ENCODE measurements around the gene CHST1.

Gene CHST1

GRCh38 chr11:45692808-45693453, 27.5 kb upstream of the CHST1 start:
- Histone ChIP-seq H3K18ac (ENCODE audit: low read length) (no peak overlapping the region), H2BK120ac (ENCODE audit: low read depth, low read length) (no peak overlapping the region), H3K4me3 (ENCODE audit: low read length in 2 of 2) (no peak overlapping the region), H4K8ac (ENCODE audit: low read depth, low read length) (no peak overlapping the region), H2BK5ac (ENCODE audit: low read length) (peak overlapping the region; percentile 2), H2AFZ (ENCODE audit: low read length) (no peak overlapping the region), H3K4me2 (ENCODE audit: insufficient read depth, low read length, poor library complexity, severe bottlenecking) (no peak overlapping the region), H3K4me1 (ENCODE audit: control insufficient read depth in 2 of 2, insufficient read depth in 1 of 2, low read depth in 1 of 2, low read length in 2 of 2) (peaks cover 0 to 12% of the 10 kb centered on the region in 2 donors), H3K9ac (ENCODE audit: low read depth, low read length, poor library complexity) (no peak overlapping the region), H4K91ac (ENCODE audit: low read depth, low read length, poor library complexity) (no peak overlapping the region), H3K14ac (ENCODE audit: low read length) (no peak overlapping the region), H3K27me3 (ENCODE audit: control insufficient read depth in 3 of 3, insufficient read depth in 3 of 3, low read depth in 1 of 3, low read length in 3 of 3) (peaks cover 0 to 33% (median 0%) of the 10 kb centered on the region in 3 experiments), H3K36me3 (replicated peaks in 1 of 2; ENCODE audit: control insufficient read depth in 2 of 2, insufficient read depth in 2 of 2, low read length in 2 of 2) (no peaks in the 10 kb centered on the region), H3K27ac (replicated peaks; ENCODE audit: low read length) (no peak overlapping the region), H3K79me1 (ENCODE audit: low read depth, low read length) (no peaks in the 10 kb centered on the region), H3K23ac (ENCODE audit: low read depth, low read length, poor library complexity) (no peak overlapping the region), H2AK5ac (ENCODE audit: low read depth, low read length) (no peak overlapping the region), H2BK15ac (ENCODE audit: low read length) (no peak overlapping the region), H3K4ac (ENCODE audit: low read length) (no peak overlapping the region), H3K9me3 (replicated peaks in 1 of 2; ENCODE audit: control insufficient read depth in 2 of 2, insufficient read depth in 1 of 2, low read depth in 1 of 2, low read length in 2 of 2) (no peaks in the 10 kb centered on the region), H2BK12ac (ENCODE audit: low read length) (no peak overlapping the region)
- WGBS, 2 donors (ENCODE audit: extremely low coverage in 2 of 2, insufficient read length in 2 of 2, insufficient replicate concordance in 1 of 2) = no CpG with 5 or more reads among the region's 10 CpGs
- DNase-seq (ENCODE audit: low spot score) = no peak

DNA sequence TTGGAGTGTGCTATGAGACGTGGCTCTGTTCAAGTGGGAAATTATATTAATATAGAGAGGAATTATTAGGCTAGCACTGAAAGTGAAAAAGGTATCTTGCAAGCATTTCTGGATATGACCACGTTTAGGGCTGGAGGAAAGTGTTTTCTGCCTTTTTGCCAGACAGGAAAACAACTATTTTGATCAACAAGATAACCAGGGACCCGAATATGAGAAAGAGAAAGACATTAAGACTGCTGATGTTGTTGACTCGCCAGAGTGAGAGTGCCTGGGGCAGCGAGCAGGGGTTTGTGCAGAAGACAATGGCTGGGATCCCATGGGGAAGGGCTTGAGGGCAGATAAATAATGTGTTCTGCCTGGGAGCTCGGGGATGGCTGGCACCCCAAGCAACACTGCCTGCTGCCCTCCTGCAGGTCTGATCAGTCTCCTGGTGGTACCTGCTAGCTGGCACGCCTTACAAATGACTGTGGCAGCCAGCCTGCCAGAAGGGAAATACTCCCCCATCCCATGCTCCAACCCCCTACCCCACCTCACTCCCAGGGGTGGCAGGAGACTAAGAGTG, 23.1 kb upstream of the CHST1 start:
- no CpG with 5 or more reads among the region's 7 CpGs for WGBS, 2 donors (ENCODE audit: extremely low coverage in 2 of 2, insufficient read length in 2 of 2, insufficient replicate concordance in 1 of 2)
- Histone ChIP-seq H4K8ac (ENCODE audit: low read depth, low read length) (no peak overlapping the region), H3K4ac (ENCODE audit: low read length) (no peak overlapping the region), H3K9me3 (replicated peaks in 1 of 2; ENCODE audit: control insufficient read depth in 2 of 2, insufficient read depth in 1 of 2, low read depth in 1 of 2, low read length in 2 of 2) (no peaks in the 10 kb centered on the region), H2BK15ac (ENCODE audit: low read length) (no peak overlapping the region), H4K91ac (ENCODE audit: low read depth, low read length, poor library complexity) (no peak overlapping the region), H2AFZ (ENCODE audit: low read length) (no peak overlapping the region), H3K18ac (ENCODE audit: low read length) (no peak overlapping the region), H3K4me2 (ENCODE audit: insufficient read depth, low read length, poor library complexity, severe bottlenecking) (no peak overlapping the region), H3K4me1 (ENCODE audit: control insufficient read depth in 2 of 2, insufficient read depth in 1 of 2, low read depth in 1 of 2, low read length in 2 of 2) (peaks cover 0 to 17% of the 10 kb centered on the region in 2 donors), H3K23ac (ENCODE audit: low read depth, low read length, poor library complexity) (no peak overlapping the region), H3K27me3 (ENCODE audit: control insufficient read depth in 3 of 3, insufficient read depth in 3 of 3, low read depth in 1 of 3, low read length in 3 of 3) (peaks cover 0 to 32% (median 0%) of the 10 kb centered on the region in 3 experiments), H3K9ac (ENCODE audit: low read depth, low read length, poor library complexity) (no peak overlapping the region), H3K36me3 (replicated peaks in 1 of 2; ENCODE audit: control insufficient read depth in 2 of 2, insufficient read depth in 2 of 2, low read length in 2 of 2) (no peaks in the 10 kb centered on the region), H2BK5ac (ENCODE audit: low read length) (no peak overlapping the region), H2BK12ac (ENCODE audit: low read length) (no peak overlapping the region), H3K4me3 (ENCODE audit: low read length in 2 of 2) (no peak overlapping the region), H3K27ac (replicated peaks; ENCODE audit: low read length) (no peak overlapping the region), H2AK5ac (ENCODE audit: low read depth, low read length) (no peak overlapping the region), H3K14ac (ENCODE audit: low read length) (no peak overlapping the region), H2BK120ac (ENCODE audit: low read depth, low read length) (no peak overlapping the region), H3K79me1 (ENCODE audit: low read depth, low read length) (no peaks in the 10 kb centered on the region)
- no peak for DNase-seq (ENCODE audit: low spot score)

- no peak overlapping the region for H3K18ac ChIP-seq (ENCODE audit: low read length)
- H4K8ac ChIP-seq (ENCODE audit: low read depth, low read length) = no peak overlapping the region
- no peak for DNase-seq (ENCODE audit: low spot score)
- no peak overlapping the region for H2BK15ac ChIP-seq (ENCODE audit: low read length)
- H3K4ac ChIP-seq (ENCODE audit: low read length) = no peak overlapping the region
- H2AFZ ChIP-seq (ENCODE audit: low read length) = no peak overlapping the region
- H3K9ac ChIP-seq (ENCODE audit: low read depth, low read length, poor library complexity) = no peak overlapping the region
- H3K79me1 ChIP-seq (ENCODE audit: low read depth, low read length) = no peaks in the 10 kb centered on the region
- no peak overlapping the region for H2BK5ac ChIP-seq (ENCODE audit: low read length)
- H3K14ac ChIP-seq (ENCODE audit: low read length) = no peak overlapping the region
- no peaks in the 10 kb centered on the region for H3K36me3 ChIP-seq (replicated peaks in 1 of 2; ENCODE audit: control insufficient read depth in 2 of 2, insufficient read depth in 2 of 2, low read length in 2 of 2)
- no peak overlapping the region for H3K23ac ChIP-seq (ENCODE audit: low read depth, low read length, poor library complexity)
- peaks cover 0 to 29% (median 0%) of the 10 kb centered on the region in 3 experiments for H3K27me3 ChIP-seq (ENCODE audit: control insufficient read depth in 3 of 3, insufficient read depth in 3 of 3, low read depth in 1 of 3, low read length in 3 of 3)
- no peak overlapping the region for H3K4me2 ChIP-seq (ENCODE audit: insufficient read depth, low read length, poor library complexity, severe bottlenecking)
- H4K91ac ChIP-seq (ENCODE audit: low read depth, low read length, poor library complexity) = no peak overlapping the region
- no peak overlapping the region for H3K4me3 ChIP-seq (ENCODE audit: low read length in 2 of 2)
- H2BK120ac ChIP-seq (ENCODE audit: low read depth, low read length) = no peak overlapping the region
- H3K9me3 ChIP-seq (replicated peaks in 1 of 2; ENCODE audit: control insufficient read depth in 2 of 2, insufficient read depth in 1 of 2, low read depth in 1 of 2, low read length in 2 of 2) = no peaks in the 10 kb centered on the region
- WGBS, 2 donors (ENCODE audit: extremely low coverage in 2 of 2, insufficient read length in 2 of 2, insufficient replicate concordance in 1 of 2) = no CpG with 5 or more reads among the region's 6 CpGs
- no peak overlapping the region for H2BK12ac ChIP-seq (ENCODE audit: low read length)
- peaks cover 0 to 17% of the 10 kb centered on the region in 2 donors for H3K4me1 ChIP-seq (ENCODE audit: control insufficient read depth in 2 of 2, insufficient read depth in 1 of 2, low read depth in 1 of 2, low read length in 2 of 2)
- H3K27ac ChIP-seq (replicated peaks; ENCODE audit: low read length) = no peak overlapping the region
- H2AK5ac ChIP-seq (ENCODE audit: low read depth, low read length) = no peak overlapping the region
Observed at GRCh38 chr11:45687836-45688235, 22.4 kb upstream of the CHST1 start.

GRCh38 chr11:45685964-45686537, 20.6 kb upstream of the CHST1 start:
- H3K4me2 ChIP-seq (ENCODE audit: insufficient read depth, low read length, poor library complexity, severe bottlenecking) = no peak overlapping the region
- no peak overlapping the region for H2BK5ac ChIP-seq (ENCODE audit: low read length)
- H2AFZ ChIP-seq (ENCODE audit: low read length) = no peak overlapping the region
- no peak overlapping the region for H2AK5ac ChIP-seq (ENCODE audit: low read depth, low read length)
- no CpG with 5 or more reads among the region's 7 CpGs for WGBS, 2 donors (ENCODE audit: extremely low coverage in 2 of 2, insufficient read length in 2 of 2, insufficient replicate concordance in 1 of 2)
- no peak overlapping the region for H3K18ac ChIP-seq (ENCODE audit: low read length)
- no peaks in the 10 kb centered on the region for H3K9me3 ChIP-seq (replicated peaks in 1 of 2; ENCODE audit: control insufficient read depth in 2 of 2, insufficient read depth in 1 of 2, low read depth in 1 of 2, low read length in 2 of 2)
- H3K4ac ChIP-seq (ENCODE audit: low read length) = no peak overlapping the region
- no peaks in the 10 kb centered on the region for H3K36me3 ChIP-seq (replicated peaks in 1 of 2; ENCODE audit: control insufficient read depth in 2 of 2, insufficient read depth in 2 of 2, low read length in 2 of 2)
- peaks cover 0 to 35% (median 0%) of the 10 kb centered on the region in 3 experiments for H3K27me3 ChIP-seq (ENCODE audit: control insufficient read depth in 3 of 3, insufficient read depth in 3 of 3, low read depth in 1 of 3, low read length in 3 of 3)
- no peak overlapping the region for H3K23ac ChIP-seq (ENCODE audit: low read depth, low read length, poor library complexity)
- H3K79me1 ChIP-seq (ENCODE audit: low read depth, low read length) = no peaks in the 10 kb centered on the region
- no peak overlapping the region for H3K27ac ChIP-seq (replicated peaks; ENCODE audit: low read length)
- H4K91ac ChIP-seq (ENCODE audit: low read depth, low read length, poor library complexity) = no peak overlapping the region
- no peak for DNase-seq (ENCODE audit: low spot score)
- no peak overlapping the region for H2BK12ac ChIP-seq (ENCODE audit: low read length)
- H3K4me3 ChIP-seq (ENCODE audit: low read length in 2 of 2) = no peak overlapping the region
- H2BK15ac ChIP-seq (ENCODE audit: low read length) = no peak overlapping the region
- H3K14ac ChIP-seq (ENCODE audit: low read length) = no peak overlapping the region
- peaks cover 0 to 17% of the 10 kb centered on the region in 2 donors for H3K4me1 ChIP-seq (ENCODE audit: control insufficient read depth in 2 of 2, insufficient read depth in 1 of 2, low read depth in 1 of 2, low read length in 2 of 2)
- H4K8ac ChIP-seq (ENCODE audit: low read depth, low read length) = no peak overlapping the region
- no peak overlapping the region for H3K9ac ChIP-seq (ENCODE audit: low read depth, low read length, poor library complexity)
- no peak overlapping the region for H2BK120ac ChIP-seq (ENCODE audit: low read depth, low read length)
